ENCODE measurements around the gene VPS11. TPM values are rescaled to one million over a fixed set of nuclear protein-coding genes. Genes with fewer than 3 reads are reported as not detected.

The VPS11 gene
- total and polyA plus RNA-seq, 11 donors, result 18.7 to 33.3 (median 21.7) TPM

GRCh38 chr11:119048644-119049043 is 19.0 kb upstream of the VPS11 start:
- no peak for DNase-seq
- Histone ChIP-seq H3K9me3 (no peaks in the 10 kb centered on the region), H3K27me3 (no peaks in the 10 kb centered on the region), H3K4me3 (no peak overlapping the region), H3K36me3 (peaks cover 0 to 94% (median 89%) of the 10 kb centered on the region in 9 donors), H3K4me1 (no peaks in the 10 kb centered on the region), H3K27ac (no peak overlapping the region)
- no peak for ATAC-seq
- intact Hi-C loops (cut with DNase I), result no loop called here
- no peak for TF ChIP-seq POLR2A (IDR thresholded peaks at IDR 0.05)
- TF ChIP-seq, protein P1, sequence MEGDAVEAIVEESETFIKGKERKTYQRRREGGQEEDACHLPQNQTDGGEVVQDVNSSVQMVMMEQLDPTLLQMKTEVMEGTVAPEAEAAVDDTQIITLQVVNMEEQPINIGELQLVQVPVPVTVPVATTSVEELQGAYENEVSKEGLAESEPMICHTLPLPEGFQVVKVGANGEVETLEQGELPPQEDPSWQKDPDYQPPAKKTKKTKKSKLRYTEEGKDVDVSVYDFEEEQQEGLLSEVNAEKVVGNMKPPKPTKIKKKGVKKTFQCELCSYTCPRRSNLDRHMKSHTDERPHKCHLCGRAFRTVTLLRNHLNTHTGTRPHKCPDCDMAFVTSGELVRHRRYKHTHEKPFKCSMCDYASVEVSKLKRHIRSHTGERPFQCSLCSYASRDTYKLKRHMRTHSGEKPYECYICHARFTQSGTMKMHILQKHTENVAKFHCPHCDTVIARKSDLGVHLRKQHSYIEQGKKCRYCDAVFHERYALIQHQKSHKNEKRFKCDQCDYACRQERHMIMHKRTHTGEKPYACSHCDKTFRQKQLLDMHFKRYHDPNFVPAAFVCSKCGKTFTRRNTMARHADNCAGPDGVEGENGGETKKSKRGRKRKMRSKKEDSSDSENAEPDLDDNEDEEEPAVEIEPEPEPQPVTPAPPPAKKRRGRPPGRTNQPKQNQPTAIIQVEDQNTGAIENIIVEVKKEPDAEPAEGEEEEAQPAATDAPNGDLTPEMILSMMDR (IDR thresholded peaks at IDR 0.05), result no peak
- 90 to 95% (median 94%) methylated on average over 9 of the region's 9 CpGs for WGBS, 4 donors

- ATAC-seq, result no peak
- H3K4me1 ChIP-seq, result no peaks in the 10 kb centered on the region
- intact Hi-C loops (cut with DNase I), result no loop called here
- peaks cover 0 to 99% (median 93%) of the 10 kb centered on the region in 9 donors for H3K36me3 ChIP-seq
- H3K27ac ChIP-seq, result no peak overlapping the region
- no peaks in the 10 kb centered on the region for H3K9me3 ChIP-seq
- no peak overlapping the region for H3K4me3 ChIP-seq
- TF ChIP-seq POLR2A (IDR thresholded peaks at IDR 0.05), result no peak
- TF ChIP-seq, protein P1 (IDR thresholded peaks at IDR 0.05), result no peak
- WGBS, 4 donors, result 92 to 97% (median 94%) methylated on average over 6 to 7 of the region's 7 CpGs
- no peak for DNase-seq
- H3K27me3 ChIP-seq, result no peaks in the 10 kb centered on the region
Observed at GRCh38 chr11:119049081-119049480, 18.5 kb upstream of the VPS11 start.

DNA sequence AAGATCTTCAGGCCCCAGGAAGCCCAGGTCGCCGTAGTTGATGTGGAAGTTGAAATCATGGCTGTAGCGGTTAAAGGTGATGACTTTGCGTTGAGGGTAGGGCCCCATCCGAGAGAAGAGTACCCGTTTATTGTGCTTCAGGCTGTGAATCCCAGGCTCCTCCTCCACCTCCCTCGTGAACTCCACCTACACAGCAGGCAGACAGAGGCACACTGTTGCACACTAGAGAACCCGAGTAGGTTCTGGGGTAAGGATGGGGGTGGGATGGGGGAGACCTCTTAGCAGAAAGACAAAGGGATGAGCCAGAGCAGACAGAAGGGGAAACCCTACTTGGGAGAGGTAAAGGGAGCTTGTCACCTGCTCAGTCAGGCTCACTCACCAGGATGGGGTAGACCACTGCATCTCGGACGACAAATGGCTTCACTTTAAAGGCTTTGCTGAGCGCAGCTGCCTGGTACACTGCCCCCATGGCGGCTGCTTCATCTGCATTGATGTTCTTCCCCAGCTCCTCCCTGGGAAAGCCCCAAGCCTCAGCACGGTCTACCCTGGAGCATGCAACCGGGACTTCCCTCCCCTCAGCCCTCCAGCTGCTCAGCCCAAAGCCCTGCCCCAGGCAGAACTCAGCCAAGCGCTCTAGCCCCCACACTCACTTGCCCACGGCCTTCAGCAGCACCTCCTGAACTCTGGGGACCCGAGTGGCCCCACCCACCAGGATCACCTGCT is 16.0 kb upstream of the VPS11 start:
- ATAC-seq, result no peak
- no peaks in the 10 kb centered on the region for H3K27me3 ChIP-seq
- no peak for TF ChIP-seq POLR2A (IDR thresholded peaks at IDR 0.05)
- TF ChIP-seq, protein P1 (IDR thresholded peaks at IDR 0.05), result no peak
- intact Hi-C loops (cut with DNase I), result no loop called here
- H3K4me3 ChIP-seq, result no peak overlapping the region
- peaks cover 0 to 16% (median 11%) of the 10 kb centered on the region in 12 donors for H3K4me1 ChIP-seq
- no peak overlapping the region for H3K27ac ChIP-seq
- H3K36me3 ChIP-seq, result peaks cover 0 to 91% (median 87%) of the 10 kb centered on the region in 9 donors
- 87 to 89% (median 88%) methylated on average over 16 to 17 of the region's 17 CpGs for WGBS, 4 donors
- no peaks in the 10 kb centered on the region for H3K9me3 ChIP-seq
- DNase-seq, result no peak

DNA sequence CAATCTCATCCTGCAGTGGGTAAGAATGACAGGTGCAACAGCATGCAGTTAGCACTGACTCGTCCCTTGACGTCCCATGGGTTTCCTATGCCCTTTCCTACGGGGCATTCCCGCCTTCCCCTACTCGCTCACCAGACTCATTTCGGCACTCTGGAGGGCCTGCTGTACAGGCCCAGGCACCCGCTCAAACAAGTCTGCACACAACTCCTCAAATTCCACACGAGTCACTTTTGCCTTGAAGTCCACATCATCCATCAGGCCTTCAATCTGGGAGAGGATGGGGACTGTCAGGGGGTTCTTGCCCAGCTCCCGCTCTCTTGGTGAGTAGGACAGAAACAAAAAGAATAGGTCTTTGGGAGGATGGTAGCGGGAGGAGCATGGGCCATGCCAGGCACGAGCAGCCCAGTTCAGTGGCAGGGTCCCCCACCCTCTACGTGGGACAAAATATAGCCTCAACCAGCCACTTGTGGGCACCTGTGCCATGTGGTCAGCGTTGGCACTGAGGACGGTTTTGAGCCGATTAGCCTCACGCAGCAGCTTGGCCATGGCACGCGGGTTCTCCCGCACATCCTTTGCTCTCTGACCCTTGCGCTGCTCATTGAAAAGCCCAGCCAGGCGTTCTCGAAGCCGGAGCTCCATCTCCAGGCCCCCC is 15.3 kb upstream of the VPS11 start:
- no peak for ATAC-seq
- H3K27me3 ChIP-seq, result no peaks in the 10 kb centered on the region
- WGBS, 4 donors, result 91 to 94% (median 93%) methylated on average over 23 of the region's 23 CpGs
- TF ChIP-seq, protein P1 (IDR thresholded peaks at IDR 0.05), result no peak
- TF ChIP-seq POLR2A (IDR thresholded peaks at IDR 0.05), result no peak
- H3K9me3 ChIP-seq, result no peaks in the 10 kb centered on the region
- intact Hi-C loops (cut with DNase I), result no loop called here
- no peak overlapping the region for H3K4me3 ChIP-seq
- no peak for DNase-seq
- peaks cover 0 to 84% (median 80%) of the 10 kb centered on the region in 9 donors for H3K36me3 ChIP-seq
- H3K4me1 ChIP-seq, result peaks cover 0 to 16% (median 11%) of the 10 kb centered on the region in 12 donors
- H3K27ac ChIP-seq, result no peak overlapping the region

All from heart left ventricle (tissue), 16 donors.